K562 (cell line): ENCODE measurements around the gene PRKD1. TPM values are rescaled to one million over a fixed set of nuclear protein-coding genes. Genes with fewer than 3 reads are reported as not detected.

ENCODE experiments used
- ATAC-seq: fragments of 200-7000 bp; cut with Tn5 transposase; 3 replicates; pipeline ENCODE4 v1.9.1; 2020; ENCODE audit warnings: moderate library complexity
- BruUV-seq: library from RNA; stranded (reverse); fragments of 400-500 nt; replicated peaks from 2 replicates; lab custom pipeline; 2021; lab: Mats Ljungman, UMichigan
- CTCF ChIA-PET: fragments of 300-600 bp; formaldehyde crosslinking; extraction: SDS; loops from one replicate; lab custom pipeline; 2021; ENCODE audit warnings: low intra/inter-chr PET ratio; lab: Yijun Ruan, JAX
- POLR2A ChIA-PET: fragments of 300-600, 350-650 bp; sonication (Branson Sonifier 250); formaldehyde crosslinking; extraction: SDS; loops from one replicate; lab custom pipeline; 2021; ENCODE audit warnings: antibody characterized with exemption, inconsistent platforms; lab: Yijun Ruan, JAX
- DNase-seq, 4 experiments: peaks; one replicate each; pipeline versions ENCODE4 v3.0.0 to v3.0.0-alpha.2; 2011 to 2018; ENCODE audit warnings: low spot score in 3 of 4, mixed read lengths in 3 of 4; ENCODE audit errors: extremely low read depth in 1 of 4
- FAIRE-seq: peaks from 2 replicates; lab custom pipeline; 2011; peaks lifted over from hg19 to GRCh38; lab: Jason Lieb, UNC
- H2AFZ ChIP-seq: 2 replicates; pipeline ENCODE4 v1.6.0; 2011; ENCODE audit warnings: low read depth, low read length, control low read depth, inconsistent platforms
- H3K27ac ChIP-seq: fragments of 200-600 bp; 3 replicates; pipeline ENCODE4 v1.8.0; 2011; ENCODE audit warnings: low read depth, mild to moderate bottlenecking, control low read depth, inconsistent platforms, low read length, moderate library complexity, mixed read lengths; ENCODE audit errors: extremely low read depth
- H3K27me3 ChIP-seq, 2 experiments: fragments of 300-600 bp in 1 of 2; 2 replicates in 1 of 2; 3 replicates in 1 of 2; pipeline versions ENCODE4 v1.6.0 to v1.8.0; 2011; ENCODE audit warnings: inconsistent platforms in 2 of 2, low read length in 2 of 2, mild to moderate bottlenecking in 1 of 2, mixed read lengths in 1 of 2, moderate library complexity in 1 of 2; ENCODE audit not compliant: control insufficient read depth in 2 of 2, insufficient read depth in 2 of 2
- H3K36me3 ChIP-seq: fragments of 300-600 bp; 3 replicates; pipeline ENCODE4 v1.8.0; 2011; ENCODE audit warnings: mild to moderate bottlenecking, low read length, inconsistent platforms; ENCODE audit not compliant: control insufficient read depth, insufficient read depth
- H3K4me1 ChIP-seq, 2 experiments: fragments of 200-600 bp in 1 of 2; replicated peaks in 1 of 2; 2 replicates in 1 of 2; 3 replicates in 1 of 2; pipeline versions ENCODE4 v1.5.1 to v1.8.0; 2011; ENCODE audit warnings: inconsistent platforms in 2 of 2, low read length in 2 of 2, mild to moderate bottlenecking in 1 of 2, mixed read lengths in 1 of 2, moderate library complexity in 1 of 2; ENCODE audit not compliant: control insufficient read depth in 2 of 2, insufficient read depth in 2 of 2
- H3K4me2 ChIP-seq: 2 replicates; pipeline ENCODE4 v1.6.1; 2011; ENCODE audit warnings: low read length, control low read depth, inconsistent platforms, mixed read lengths; ENCODE audit not compliant: insufficient read depth
- H3K4me3 ChIP-seq: fragments of 200-600 bp; sonication (generic), shearing (Covaris generic); 2 replicates; pipeline ENCODE4 v1.5.1; 2016; ENCODE audit warnings: control low read depth, inconsistent platforms
- H3K79me2 ChIP-seq: fragments of 200-600 bp; 3 replicates; pipeline ENCODE4 v1.8.0; 2011; ENCODE audit warnings: low read length, inconsistent platforms; ENCODE audit not compliant: control insufficient read depth, insufficient read depth
- H3K9ac ChIP-seq, 2 experiments: 2 replicates each; pipeline versions ENCODE4 v1.6.0 to v1.6.1; 2011; ENCODE audit warnings: low read depth in 2 of 2, low read length in 2 of 2, control low read depth in 1 of 2, inconsistent platforms in 1 of 2, mild to moderate bottlenecking in 1 of 2, mixed read lengths in 1 of 2; ENCODE audit not compliant: insufficient read depth in 1 of 2
- H3K9me1 ChIP-seq: one replicate; pipeline ENCODE4 v1.6.0; 2011; ENCODE audit warnings: inconsistent platforms, mild to moderate bottlenecking, low read length, moderate library complexity; ENCODE audit not compliant: control insufficient read depth, insufficient read depth
- H3K9me3 ChIP-seq: replicated peaks from 2 replicates; pipeline ENCODE4 v1.5.1; 2011; ENCODE audit warnings: low read depth, low read length, inconsistent platforms; ENCODE audit not compliant: control insufficient read depth, insufficient read depth
- H4K20me1 ChIP-seq: replicated peaks from 2 replicates; pipeline ENCODE4 v1.6.1; 2011; ENCODE audit warnings: low read length, inconsistent platforms, mixed read lengths; ENCODE audit not compliant: control insufficient read depth, insufficient read depth
- E4F1 ChIP-seq: fragments of 250-450 bp; sonication (Bioruptor Pico); IDR thresholded peaks from 2 replicates; pipeline ENCODE4 v1.5.0; 2021; ENCODE audit warnings: mild to moderate bottlenecking, borderline replicate concordance
- NCOA2 ChIP-seq, 2 experiments: fragments of 450-650 bp; IDR thresholded peaks; 2 replicates each; pipeline ENCODE4 v1.6.1; 2018; ENCODE audit warnings: mild to moderate bottlenecking in 2 of 2, moderate library complexity in 1 of 2; ENCODE audit not compliant: partially characterized antibody in 2 of 2
- PTTG1 ChIP-seq: fragments of 450-650 bp; IDR thresholded peaks from 2 replicates; pipeline ENCODE4 v1.6.1; 2016; ENCODE audit warnings: low read depth, mild to moderate bottlenecking, missing genetic modification characterization, missing compliant biosample characterization
- SMAD1 ChIP-seq: fragments of 150-350 bp; IDR thresholded peaks from 2 replicates; pipeline ENCODE4 v1.6.1; 2014; ENCODE audit warnings: low read length, low read depth; ENCODE audit not compliant: partially characterized antibody
- SREBF2 ChIP-seq: sonication (generic); formaldehyde crosslinking; IDR thresholded peaks from 2 replicates; pipeline ENCODE4 v1.4.0; 2020; ENCODE audit warnings: mild to moderate bottlenecking, missing genetic modification reagents
- TCF3 ChIP-seq: sonication (generic); formaldehyde crosslinking; IDR thresholded peaks from 2 replicates; pipeline ENCODE4 v1.4.0; 2020; ENCODE audit warnings: mild to moderate bottlenecking, missing genetic modification reagents
- ZNF696 ChIP-seq: fragments of 250-450 bp; sonication (Bioruptor Pico); conservative IDR thresholded peaks from 2 replicates; pipeline ENCODE4 v1.4.0; 2020; ENCODE audit warnings: mild to moderate bottlenecking, moderate library complexity
- ZNF699 ChIP-seq: fragments of 250-450 bp; sonication (Bioruptor Pico); IDR thresholded peaks from 2 replicates; pipeline ENCODE4 v1.8.0; 2021; ENCODE audit warnings: mild to moderate bottlenecking, moderate library complexity; ENCODE audit not compliant: insufficient replicate concordance
- ZNF75A ChIP-seq: fragments of 450-650 bp; formaldehyde crosslinking; IDR thresholded peaks from 2 replicates; pipeline ENCODE4 v1.4.0; 2020; ENCODE audit warnings: mild to moderate bottlenecking
- WGBS: fragments of 100-300 bp; shearing (Covaris generic); methylation state at CpG from one replicate; pipeline ENCODE4 v1.1.6; 2016; ENCODE audit warnings: low coverage, mixed read lengths; ENCODE audit not compliant: insufficient coverage; ENCODE audit errors: missing lambda C conversion rate; 5-methylcytosine and 5-hydroxymethylcytosine counted together
- in situ Hi-C: fragments of 300-500 bp; cut with MboI; formaldehyde crosslinking; loops from 4 replicates; pipeline ENCODE4 v1.15.0; 2018; ENCODE audit warnings: inconsistent platforms, mixed read lengths
- intact Hi-C: fragments of 100-400 bp; cut with micrococcal nuclease; formaldehyde crosslinking; loops from 2 replicates; pipeline ENCODE4 v1.14.2; 2022
- polyA plus RNA-seq, 8 experiments: library from polyadenylated mRNA; depleted of rRNA in 4 of 8; stranded (reverse) in 5 of 8; unstranded in 3 of 8; fragments of >200 nt; fragmentation: Nextera tagmentation in 2 of 8; fragmentation: Illumina TruSeq in 1 of 8; extraction: Ambion mirVana in 2 of 8; extraction: Trizol in 1 of 8; gene quantifications; 2 replicates each; pipeline versions ENCODE4 v1.2.1 to v1.2.3, GENCODE V29; 2011 to 2014; ENCODE audit warnings: inconsistent platforms in 1 of 8, missing spikeins in 1 of 8
- total RNA-seq, 7 experiments: library from RNA; depleted of rRNA in 6 of 7; stranded (reverse); fragments of >200 nt in 6 of 7; fragmentation: Illumina TruSeq in 2 of 7; extraction: Trizol in 2 of 7; gene quantifications; 2 replicates each; pipeline versions ENCODE4 v1.2.1 to v1.2.3, GENCODE V29; 2011 to 2021; ENCODE audit warnings: low replicate concordance in 1 of 7
- TF ChIP-seq, protein P1 (sequence below): fragments of 450-650 bp; conservative IDR thresholded peaks from 2 replicates; pipeline ENCODE4 v1.6.1; 2016; ENCODE audit warnings: missing genetic modification characterization, low read depth, mild to moderate bottlenecking, missing compliant biosample characterization, moderate library complexity
- TF ChIP-seq, protein P2 (sequence below): IDR thresholded peaks from 2 replicates; pipeline ENCODE4 v1.6.1; 2016; ENCODE audit warnings: missing genetic modification characterization, missing compliant biosample characterization

PRKD1 gene
- total and polyA plus RNA-seq, 9 of the 15 experiments (the other 6 are each of a cell fraction or from before 2014, with no cell fraction given), result 0.04 to 0.25 (median 0.13) TPM; not detected in 1

GRCh38 chr14:29587046-29587445 lies 340.6 kb downstream of the PRKD1 start:
- POLR2A ChIA-PET, result no interaction called here
- 16% methylated on average over 2 of the region's 2 CpGs for WGBS
- BruUV-seq, result no TSS peak
- Histone ChIP-seq H3K9me3 (no peaks in the 10 kb centered on the region), H3K36me3 (no peaks in the 10 kb centered on the region), H3K4me3 (no peak overlapping the region), H3K79me2 (no peaks in the 10 kb centered on the region), H3K4me2 (no peak overlapping the region), H3K27me3 (no peaks in the 10 kb centered on the region), H3K9me1 (no peaks in the 10 kb centered on the region), H3K9ac (no peak overlapping the region)
- in situ Hi-C loops, result no loop called here
- FAIRE-seq, result no peak
- TF ChIP-seq PTTG1 (tag) (no peak), SMAD1 (no peak), SREBF2 (CRISPR knock-in tag) (no peak), ZNF696 (no peak)
- TF ChIP-seq, protein P1, sequence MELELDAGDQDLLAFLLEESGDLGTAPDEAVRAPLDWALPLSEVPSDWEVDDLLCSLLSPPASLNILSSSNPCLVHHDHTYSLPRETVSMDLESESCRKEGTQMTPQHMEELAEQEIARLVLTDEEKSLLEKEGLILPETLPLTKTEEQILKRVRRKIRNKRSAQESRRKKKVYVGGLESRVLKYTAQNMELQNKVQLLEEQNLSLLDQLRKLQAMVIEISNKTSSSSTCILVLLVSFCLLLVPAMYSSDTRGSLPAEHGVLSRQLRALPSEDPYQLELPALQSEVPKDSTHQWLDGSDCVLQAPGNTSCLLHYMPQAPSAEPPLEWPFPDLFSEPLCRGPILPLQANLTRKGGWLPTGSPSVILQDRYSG (tag), result no peak
- TF ChIP-seq, all 486 proteins: peak for 0
- H2AFZ ChIP-seq, result no peak overlapping the region
- no peaks in the 10 kb centered on the region for H4K20me1 ChIP-seq
- CTCF ChIA-PET, result no interaction called here
- H3K4me1 ChIP-seq, result no peaks in the 10 kb centered on the region
- intact Hi-C loops, result no loop called here
- no peak overlapping the region for H3K27ac ChIP-seq
- DNase-seq (no peak), ATAC-seq (no peak)

DNA sequence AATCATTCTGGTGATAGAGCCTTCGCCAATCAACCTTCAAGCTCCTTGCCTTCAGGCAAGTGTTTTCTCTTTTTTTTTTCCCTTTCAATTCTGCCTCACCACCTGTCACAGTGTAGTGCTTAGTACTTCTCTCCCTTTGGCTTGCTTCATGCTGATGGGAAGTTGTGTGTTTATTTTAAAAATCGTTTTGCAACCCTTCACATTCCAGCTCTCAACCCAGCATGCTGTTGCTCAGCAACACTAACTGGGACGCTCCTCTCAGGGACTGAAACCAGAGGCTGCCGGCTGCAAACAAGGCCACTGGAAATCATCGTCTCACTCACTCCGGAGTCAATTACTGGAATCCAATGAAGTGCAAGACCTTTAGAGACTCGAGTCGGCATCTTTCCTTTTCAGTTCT lies 342.7 kb downstream of the PRKD1 start:
- Histone ChIP-seq H3K79me2 (no peaks in the 10 kb centered on the region), H3K4me3 (no peak overlapping the region), H2AFZ (no peak overlapping the region), H3K9me1 (no peaks in the 10 kb centered on the region), H3K9me3 (no peaks in the 10 kb centered on the region), H3K4me1 (no peaks in the 10 kb centered on the region), H3K4me2 (no peak overlapping the region), H3K27me3 (no peaks in the 10 kb centered on the region), H3K9ac (no peak overlapping the region), H4K20me1 (no peaks in the 10 kb centered on the region), H3K27ac (no peak overlapping the region), H3K36me3 (no peaks in the 10 kb centered on the region)
- WGBS, result 15% methylated on average over 8 of the region's 8 CpGs
- intact Hi-C loops (no loop called here), in situ Hi-C loops (no loop called here)
- no peak for DNase-seq
- ChIA-PET CTCF (no interaction called here), POLR2A (no interaction called here)
- BruUV-seq, result no TSS peak
- no peak for FAIRE-seq
- no peak for ATAC-seq
- TF ChIP-seq E4F1, result no peak
- TF ChIP-seq ZNF699, result no peak
- TF ChIP-seq ZNF75A (CRISPR knock-in tag), result no peak
- no peak for TF ChIP-seq NCOA2 (IDR thresholded peaks at IDR 0.05; ENCODE audit: partially characterized antibody in 2 of 2)
- TF ChIP-seq, protein P2, sequence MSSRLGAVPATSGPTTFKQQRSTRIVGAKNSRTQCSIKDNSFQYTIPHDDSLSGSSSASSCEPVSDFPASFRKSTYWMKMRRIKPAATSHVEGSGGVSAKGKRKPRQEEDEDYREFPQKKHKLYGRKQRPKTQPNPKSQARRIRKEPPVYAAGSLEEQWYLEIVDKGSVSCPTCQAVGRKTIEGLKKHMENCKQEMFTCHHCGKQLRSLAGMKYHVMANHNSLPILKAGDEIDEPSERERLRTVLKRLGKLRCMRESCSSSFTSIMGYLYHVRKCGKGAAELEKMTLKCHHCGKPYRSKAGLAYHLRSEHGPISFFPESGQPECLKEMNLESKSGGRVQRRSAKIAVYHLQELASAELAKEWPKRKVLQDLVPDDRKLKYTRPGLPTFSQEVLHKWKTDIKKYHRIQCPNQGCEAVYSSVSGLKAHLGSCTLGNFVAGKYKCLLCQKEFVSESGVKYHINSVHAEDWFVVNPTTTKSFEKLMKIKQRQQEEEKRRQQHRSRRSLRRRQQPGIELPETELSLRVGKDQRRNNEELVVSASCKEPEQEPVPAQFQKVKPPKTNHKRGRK (tag), result no peak
- no peak for TF ChIP-seq TCF3 (CRISPR knock-in tag)
